Stomach (tissue), 9 donors: ENCODE results near the gene COL5A3. TPM values are rescaled to one million over a fixed set of nuclear protein-coding genes. Genes with fewer than 3 reads are reported as not detected.

Experiments
- DNase-seq, 2 donors: peaks; one replicate each; pipeline versions ENCODE4 v3.0.0 to v3.0.0-alpha.2; 2013 to 2019
- H3K27ac ChIP-seq, 5 donors: fragments of 200-600 bp in 4 of 5; sonication (generic) in 4 of 5; one replicate each; pipeline ENCODE4 v1.5.1; 2013 to 2019; ENCODE audit warnings: mild to moderate bottlenecking in 1 of 5, moderate library complexity in 1 of 5
- H3K27me3 ChIP-seq, 3 donors: fragments of 200-600 bp; sonication (generic); one replicate each; pipeline ENCODE4 v1.5.1; 2017 to 2019; ENCODE audit warnings: mixed run types in 1 of 3
- H3K36me3 ChIP-seq, 4 donors: fragments of 200-600 bp; sonication (generic); 1 replicate in 3 of 4; 2 replicates in 1 of 4; pipeline ENCODE4 v1.5.1; 2016 to 2019
- H3K4me1 ChIP-seq, 4 donors: fragments of 200-600 bp; sonication (generic); one replicate each; pipeline ENCODE4 v1.5.1; 2016 to 2019
- H3K4me3 ChIP-seq, 4 donors: fragments of 200-600 bp; sonication (generic) in 3 of 4; one replicate each; pipeline ENCODE4 v1.5.1; 2016 to 2019; ENCODE audit warnings: mild to moderate bottlenecking in 1 of 4
- H3K9me3 ChIP-seq, 4 donors: fragments of 200-600 bp; sonication (generic); one replicate each; pipeline ENCODE4 v1.5.1; 2016 to 2019
- CTCF ChIP-seq, 7 experiments: fragments of 450-650 bp in 4 of 7; fragments of 200-600 bp in 3 of 7; sonication (generic) in 3 of 7; IDR thresholded peaks; one replicate each; pipeline ENCODE4 v1.5.1; 2016 to 2019; ENCODE audit warnings: antibody characterized with exemption in 7 of 7, control low read depth in 2 of 7, mild to moderate bottlenecking in 1 of 7
- EP300 ChIP-seq: sonication (generic); formaldehyde crosslinking; IDR thresholded peaks from one replicate; pipeline ENCODE4 v1.6.1; 2017; ENCODE audit warnings: antibody characterized with exemption
- POLR2A ChIP-seq, 4 donors: fragments of 450-650 bp; IDR thresholded peaks; one replicate each; pipeline ENCODE4 v1.6.1; 2016; ENCODE audit warnings: antibody characterized with exemption in 4 of 4, control low read depth in 2 of 4, mild to moderate bottlenecking in 1 of 4, moderate library complexity in 1 of 4
- POLR2AphosphoS5 ChIP-seq, 3 donors: sonication (generic); formaldehyde crosslinking; IDR thresholded peaks; one replicate each; pipeline ENCODE4 v1.6.1; 2016; ENCODE audit warnings: antibody characterized with exemption in 3 of 3
- WGBS, 5 donors: extraction: QIAGEN DNeasy Blood & Tissue Kit in 3 of 5; methylation state at CpG; one replicate each; pipeline versions ENCODE4 v1.1.5 to v1.1.7; 2013 to 2018; 5-methylcytosine and 5-hydroxymethylcytosine counted together
- intact Hi-C: fragments of 100-400 bp; cut with DNase I; formaldehyde crosslinking; loops from one replicate; pipeline ENCODE4 v1.15.1; 2023; ENCODE audit warnings: low total_unique reads
- polyA plus RNA-seq, 3 donors: library from polyadenylated mRNA; stranded (reverse); fragments of 200-250 nt; gene quantifications; one replicate each; pipeline ENCODE4 v1.2.3, GENCODE V29; 2013
- total RNA-seq, 5 donors: library from RNA; depleted of rRNA; stranded (reverse); fragments of >200 nt; gene quantifications; one replicate each; pipeline versions ENCODE4 v1.1.0 to v1.2.3, GENCODE V29; 2014 to 2016
- donor health status: healthy with polysubstance abuse.
- donor health status: Bipolar disorder and iron deficiency.
- donor health status: healthy.

The COL5A3 gene
- total and polyA plus RNA-seq, 8 donors = 0.58 to 25.5 (median 5.5) TPM

DNA sequence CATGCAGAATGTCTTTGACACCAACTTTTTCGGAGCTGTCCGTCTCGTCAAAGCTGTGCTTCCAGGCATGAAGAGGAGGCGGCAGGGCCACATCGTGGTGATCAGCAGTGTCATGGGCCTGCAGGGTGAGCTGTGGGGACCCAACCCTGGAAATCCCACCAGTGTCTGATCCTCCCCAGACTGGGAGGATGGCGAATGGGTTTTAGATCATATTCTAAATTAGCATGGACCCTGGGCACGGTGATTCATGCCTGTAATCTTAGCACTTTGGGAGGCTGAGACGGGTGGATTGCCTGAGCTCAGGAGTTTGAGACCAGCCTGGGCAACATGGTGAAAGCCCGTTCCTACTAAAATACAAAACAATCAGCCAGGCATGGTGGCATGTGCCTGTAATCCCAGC is 8.5 kb upstream of the COL5A3 start:
- TF ChIP-seq CTCF (IDR thresholded peaks at IDR 0.05) = no peak
- TF ChIP-seq POLR2A (IDR thresholded peaks at IDR 0.05) = no peak
- TF ChIP-seq EP300 = no peak
- no peak for TF ChIP-seq POLR2AphosphoS5 (IDR thresholded peaks at IDR 0.05)
- no peaks in the 10 kb centered on the region for H3K36me3 ChIP-seq
- DNase-seq = no peak
- no peak overlapping the region for H3K4me3 ChIP-seq
- no peaks in the 10 kb centered on the region for H3K4me1 ChIP-seq
- no peak overlapping the region for H3K27ac ChIP-seq
- 75 to 82% (median 77%) methylated on average over 6 to 9 of the region's 9 CpGs for WGBS, 5 donors
- no peaks in the 10 kb centered on the region for H3K9me3 ChIP-seq
- intact Hi-C loops = no loop called here
- peaks cover 0 to 40% (median 0%) of the 10 kb centered on the region in 3 donors for H3K27me3 ChIP-seq

- Histone ChIP-seq H3K4me1 (no peaks in the 10 kb centered on the region), H3K27me3 (peaks cover 0 to 45% (median 0%) of the 10 kb centered on the region in 3 donors), H3K9me3 (no peaks in the 10 kb centered on the region), H3K4me3 (no peak overlapping the region), H3K36me3 (no peaks in the 10 kb centered on the region), H3K27ac (no peak overlapping the region)
- TF ChIP-seq EP300 = no peak
- TF ChIP-seq POLR2A (IDR thresholded peaks at IDR 0.05) = no peak
- TF ChIP-seq CTCF (IDR thresholded peaks at IDR 0.05) = no peak
- no peak for TF ChIP-seq POLR2AphosphoS5 (IDR thresholded peaks at IDR 0.05)
- DNase-seq = no peak
- WGBS, 5 donors = 68 to 83% (median 73%) methylated on average over 3 of the region's 3 CpGs
- intact Hi-C loops = no loop called here
Measured at GRCh38 chr19:10018263-10018662, 8.0 kb upstream of the COL5A3 start.

DNA sequence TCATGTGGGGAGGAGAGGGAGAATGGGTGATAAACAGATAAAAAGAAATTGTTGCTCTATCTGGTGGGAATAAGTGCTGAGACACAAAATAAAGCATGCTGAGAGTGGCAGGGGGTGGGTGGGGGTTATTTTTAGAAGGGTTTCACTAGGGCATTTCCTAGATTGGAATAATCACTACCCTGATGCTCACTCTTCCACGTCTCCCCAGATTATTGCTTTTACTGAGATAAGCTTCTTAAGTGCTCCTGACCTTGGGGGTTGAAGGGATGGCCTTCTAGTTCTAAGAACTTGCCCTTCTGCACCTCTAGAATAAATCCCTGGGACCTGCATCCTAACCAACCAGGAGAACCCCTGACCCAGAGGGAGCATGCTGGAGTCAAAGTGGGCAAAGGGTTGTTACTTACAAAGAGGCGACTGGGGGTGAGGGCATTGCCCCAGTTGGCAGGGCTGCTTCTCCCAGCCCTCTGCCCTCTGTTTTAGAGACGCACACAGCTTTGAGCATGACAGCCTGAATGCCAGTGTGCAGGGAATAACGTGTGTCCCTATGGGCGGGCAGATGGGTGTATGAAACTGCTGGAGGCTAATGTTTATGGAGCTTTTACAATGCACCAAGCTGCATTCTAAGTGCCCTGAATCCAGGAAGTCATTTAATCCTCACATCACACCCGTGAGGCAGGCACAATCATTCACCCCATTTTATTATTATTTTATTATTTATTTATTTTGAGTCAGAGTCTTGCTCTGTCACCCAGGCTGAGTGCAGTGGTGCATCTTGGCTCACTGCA is 3.7 kb upstream of the COL5A3 start:
- intact Hi-C loops = no loop called here
- H3K4me1 ChIP-seq = peaks cover 7 to 18% (median 15%) of the 10 kb centered on the region in 4 donors
- H3K9me3 ChIP-seq = no peaks in the 10 kb centered on the region
- no peaks in the 10 kb centered on the region for H3K36me3 ChIP-seq
- TF ChIP-seq POLR2AphosphoS5 (IDR thresholded peaks at IDR 0.05) (no peak), EP300 (no peak), CTCF (IDR thresholded peaks at IDR 0.05) (no peak), POLR2A (IDR thresholded peaks at IDR 0.05) (no peak)
- DNase-seq = no peak
- H3K4me3 ChIP-seq = no peak overlapping the region
- no peak overlapping the region for H3K27ac ChIP-seq
- peaks cover 14 to 77% (median 39%) of the 10 kb centered on the region in 3 donors for H3K27me3 ChIP-seq
- WGBS, 5 donors = 39 to 47% (median 43%) methylated on average over 6 of the region's 6 CpGs

DNA sequence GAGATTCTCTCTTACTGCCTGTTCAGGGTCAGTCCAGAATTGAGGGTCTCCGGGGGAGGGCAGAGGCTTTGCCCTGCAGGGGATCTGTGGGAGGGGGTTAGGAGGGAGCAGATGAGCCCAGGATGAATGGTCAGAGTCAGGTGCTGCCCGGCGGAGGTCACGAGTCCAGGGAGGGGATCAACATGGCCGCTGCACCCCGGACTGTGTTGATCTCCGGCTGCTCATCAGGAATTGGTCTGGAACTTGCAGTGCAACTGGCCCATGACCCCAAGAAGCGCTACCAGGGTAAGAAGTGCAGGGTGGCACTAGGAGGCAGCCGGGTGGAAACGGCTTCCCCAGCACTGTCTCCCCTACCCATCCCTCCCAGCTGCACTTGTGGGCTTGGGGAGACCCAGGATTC is 3.0 kb upstream of the COL5A3 start, which contains the start of gene RDH8:
Gene RDH8 (plus strand): TSS at position 168 of the 400 bp plus-strand sequence. CDS start 15 bp downstream, at position 183.
- peaks cover 14 to 84% (median 46%) of the 10 kb centered on the region in 3 donors for H3K27me3 ChIP-seq

More for the DNA sequence above, 3.0 kb upstream of the COL5A3 start, which contains the start of gene RDH8:
- no peak within 1 kb of the TSS for H3K27ac ChIP-seq
- 56 to 77% (median 61%) methylated on average over 10 of the region's 10 CpGs for WGBS, 5 donors
- no peaks in the 10 kb centered on the region for H3K9me3 ChIP-seq
- DNase-seq = no peak
- no peaks in the 10 kb centered on the region for H3K36me3 ChIP-seq
- peaks cover 12 to 25% (median 22%) of the 10 kb centered on the region in 4 donors for H3K4me1 ChIP-seq
- no peak within 1 kb of the TSS for H3K4me3 ChIP-seq
- intact Hi-C loops = no loop called here
- TF ChIP-seq CTCF (IDR thresholded peaks at IDR 0.05) (no peak), POLR2AphosphoS5 (IDR thresholded peaks at IDR 0.05) (no peak), EP300 (no peak), POLR2A (IDR thresholded peaks at IDR 0.05) (no peak)
